Measurements from ENCODE around the gene POLRMT. TPM values are rescaled to one million over a fixed set of nuclear protein-coding genes. Genes with fewer than 3 reads are reported as not detected.

The POLRMT gene
- total RNA-seq, 1 experiment from 2014 or later = 104 TPM

GRCh38 chr19:591099-591958 is 42.0 kb downstream of the POLRMT start:
- Histone ChIP-seq H3K9ac (ENCODE audit: extremely low read depth, insufficient read length, low read length) (no peak overlapping the region), H3K27me3 (ENCODE audit: insufficient read depth, low read length) (peaks cover 12% of the 10 kb centered on the region; the same call in 1 of the 2 replicates), H3K27ac (ENCODE audit: insufficient read length, low read depth, low read length) (no peak overlapping the region), H3K79me2 (ENCODE audit: insufficient read depth, low read length) (no peaks in the 10 kb centered on the region), H3K18ac (ENCODE audit: insufficient read length, low read depth, low read length) (no peak overlapping the region), H3K4ac (ENCODE audit: low read depth, low read length) (no peak overlapping the region), H2BK5ac (ENCODE audit: insufficient read length, low read length) (no peak overlapping the region), H2AK5ac (ENCODE audit: insufficient read length, low read length) (no peak overlapping the region), H4K8ac (replicated peaks; ENCODE audit: insufficient read length, low read depth, low read length) (no peak overlapping the region), H3K79me1 (ENCODE audit: insufficient read depth, low read depth, low read length, poor library complexity, severe bottlenecking) (no peaks in the 10 kb centered on the region), H2BK120ac (ENCODE audit: low read depth, low read length, poor library complexity, severe bottlenecking) (no peak overlapping the region), H4K20me1 (ENCODE audit: control insufficient read depth, insufficient read depth, insufficient read length) (peaks cover 3% of the 10 kb centered on the region), H4K91ac (ENCODE audit: insufficient read length, low read depth, low read length) (no peak overlapping the region), H3K23me2 (ENCODE audit: insufficient read length, low read depth, low read length, poor library complexity, severe bottlenecking) (no peaks in the 10 kb centered on the region), H2BK15ac (ENCODE audit: low read depth, low read length) (no peak overlapping the region), H2BK20ac (ENCODE audit: low read depth, low read length, poor library complexity, severe bottlenecking) (no peak overlapping the region), H3K56ac (ENCODE audit: insufficient read length, low read depth, low read length) (no peak overlapping the region), H2AFZ (ENCODE audit: low read length) (no peak overlapping the region), H3K14ac (ENCODE audit: insufficient read depth, low read length) (no peak overlapping the region), H3K4me1 (ENCODE audit: insufficient read depth, low read length) (no peaks in the 10 kb centered on the region), H2BK12ac (ENCODE audit: insufficient read length, low read depth, low read length) (no peak overlapping the region), H3K4me2 (ENCODE audit: insufficient read depth, insufficient read length, low read length) (no peak overlapping the region), H3K23ac (ENCODE audit: insufficient read length, low read depth, low read length) (no peak overlapping the region), H4K5ac (ENCODE audit: insufficient read length, low read depth, low read length) (no peak overlapping the region), H3K9me3 (ENCODE audit: control insufficient read depth, low read depth, low read length) (no peaks in the 10 kb centered on the region), H3T11ph (ENCODE audit: low read length) (no peak overlapping the region)
- DNase-seq = no peak
- Mint-ChIP-seq H3K27me3 (ENCODE audit: low read depth) (peaks cover 52% of the 10 kb centered on the region), H3K4me1 (peaks cover 2 to 7% of the 10 kb centered on the region in 2 experiments; a peak in 1 of 4 replicates), H3K9me3 (no peaks in the 10 kb centered on the region), H3K4me3 (peak overlapping the region; percentile 52 to 68; a peak in 4 of 5 replicates), H3K36me3 (ENCODE audit: insufficient read depth in 1 of 3, low read depth in 3 of 3) (no peaks in the 10 kb centered on the region), H3K27ac (no peak overlapping the region)
- no CpG with 5 or more reads among the region's 75 CpGs for WGBS (ENCODE audit: extremely low coverage, insufficient read length, low lambda C conversion rate)
- no peak for TF ChIP-seq CTCF (conservative IDR thresholded peaks at IDR 0.05)
